HepG2 (cell line): ENCODE measurements around the gene ECHDC1. TPM values are rescaled to one million over a fixed set of nuclear protein-coding genes. Genes with fewer than 3 reads are reported as not detected.

Experiments used
- ATAC-seq: fragments of 200-7000 bp; cut with Tn5 transposase; 3 replicates; pipeline ENCODE4 v1.9.1; 2020; ENCODE audit warnings: mild to moderate bottlenecking, moderate library complexity
- BruUV-seq: library from RNA; stranded (reverse); fragments of 400-500 nt; replicated peaks from 2 replicates; lab custom pipeline; 2021; lab: Mats Ljungman, UMichigan
- CTCF ChIA-PET: fragments of 300-600 bp; formaldehyde crosslinking; extraction: SDS; loops from one replicate; lab custom pipeline; 2021; ENCODE audit warnings: low total read pairs, inconsistent platforms, low intra/inter-chr PET ratio; lab: Yijun Ruan, JAX
- POLR2A ChIA-PET: fragments of 350-600 bp; sonication (Branson Sonifier 250); formaldehyde crosslinking; loops from one replicate; lab custom pipeline; 2020; ENCODE audit warnings: antibody characterized with exemption, inconsistent platforms; lab: Yijun Ruan, JAX
- DNase-seq: peaks from one replicate; pipeline ENCODE4 v3.0.0-alpha.2; 2015; ENCODE audit warnings: low spot score
- FAIRE-seq: peaks from 3 replicates; lab custom pipeline; 2011; peaks lifted over from hg19 to GRCh38; lab: Jason Lieb, UNC
- H2AFZ ChIP-seq: one replicate; pipeline ENCODE4 v1.6.1; 2011; ENCODE audit warnings: low read length, inconsistent platforms
- H3K27ac ChIP-seq: fragments of 300-600 bp; 3 replicates; pipeline ENCODE4 v1.8.0; 2011; ENCODE audit warnings: mixed run types, mild to moderate bottlenecking, mixed read lengths, low read length, inconsistent platforms; ENCODE audit not compliant: insufficient read depth; ENCODE audit errors: extremely low read length
- H3K27me3 ChIP-seq, 2 experiments: fragments of 200-600 bp in 1 of 2; 2 replicates in 1 of 2; 3 replicates in 1 of 2; pipeline versions ENCODE4 v1.6.0 to v1.8.0; 2011; ENCODE audit warnings: low read length in 2 of 2, mild to moderate bottlenecking in 2 of 2, moderate library complexity in 2 of 2, inconsistent platforms in 1 of 2; ENCODE audit not compliant: insufficient read depth in 2 of 2, control insufficient read depth in 1 of 2
- H3K36me3 ChIP-seq, 2 experiments: fragments of 200-600 bp in 1 of 2; replicated peaks in 1 of 2; 2 replicates in 1 of 2; 3 replicates in 1 of 2; pipeline versions ENCODE4 v1.5.1 to v1.8.0; 2011; ENCODE audit warnings: low read length in 2 of 2, inconsistent platforms in 1 of 2; ENCODE audit not compliant: insufficient read depth in 2 of 2, control insufficient read depth in 1 of 2
- H3K4me1 ChIP-seq: 2 replicates; pipeline ENCODE4 v1.5.1; 2012; ENCODE audit warnings: low read length, inconsistent platforms; ENCODE audit not compliant: insufficient read depth
- H3K4me2 ChIP-seq: 2 replicates; pipeline ENCODE4 v1.6.0; 2011; ENCODE audit warnings: low read depth, low read length, inconsistent platforms
- H3K4me3 ChIP-seq, 3 experiments: fragments of 200-600 bp in 1 of 3; sonication (generic), shearing (Covaris generic) in 1 of 3; replicated peaks in 1 of 3; 2 replicates each; pipeline ENCODE4 v1.5.1; 2011 to 2016; ENCODE audit warnings: low read length in 3 of 3, inconsistent platforms in 2 of 3, low read depth in 2 of 3, mild to moderate bottlenecking in 2 of 3, control low read depth in 1 of 3, mixed read lengths in 1 of 3; ENCODE audit not compliant: insufficient read depth in 1 of 3
- H3K79me2 ChIP-seq: one replicate; pipeline ENCODE4 v1.6.1; 2011; ENCODE audit warnings: low read length, inconsistent platforms; ENCODE audit not compliant: insufficient read depth
- H3K9ac ChIP-seq: 2 replicates; pipeline ENCODE4 v1.6.0; 2011; ENCODE audit warnings: mild to moderate bottlenecking, low read depth, low read length, inconsistent platforms; ENCODE audit not compliant: insufficient read depth
- H3K9me3 ChIP-seq: 2 replicates; pipeline ENCODE4 v1.5.1; 2012; ENCODE audit warnings: mild to moderate bottlenecking, low read length
- H4K20me1 ChIP-seq: 2 replicates; pipeline ENCODE4 v1.6.0; 2011; ENCODE audit warnings: inconsistent platforms, mild to moderate bottlenecking, low read length, moderate library complexity; ENCODE audit not compliant: insufficient read depth
- ATF4 ChIP-seq, 2 experiments: fragments of 450-650 bp in 1 of 2; sonication (generic) in 1 of 2; formaldehyde crosslinking; IDR thresholded peaks; 2 replicates each; pipeline versions ENCODE4 v1.5.0 to v1.8.0; 2020 to 2022; ENCODE audit warnings: mild to moderate bottlenecking in 1 of 2, missing genetic modification reagents in 1 of 2
- BRF2 ChIP-seq: sonication (generic); formaldehyde crosslinking; IDR thresholded peaks from 2 replicates; pipeline ENCODE4 v1.8.1; 2022; ENCODE audit warnings: mild to moderate bottlenecking, missing genetic modification reagents
- CEBPG ChIP-seq: IDR thresholded peaks from 2 replicates; pipeline ENCODE4 v1.6.1; 2016
- KDM4B ChIP-seq: sonication (generic); formaldehyde crosslinking; IDR thresholded peaks from 2 replicates; pipeline ENCODE4 v1.4.0; 2020; ENCODE audit warnings: missing genetic modification reagents
- MED8 ChIP-seq: sonication (generic); formaldehyde crosslinking; IDR thresholded peaks from 2 replicates; pipeline ENCODE4 v1.8.1; 2023; ENCODE audit warnings: mild to moderate bottlenecking, missing genetic modification reagents; ENCODE audit not compliant: insufficient replicate concordance
- NFIB ChIP-seq: sonication (generic); formaldehyde crosslinking; IDR thresholded peaks from 2 replicates; pipeline ENCODE4 v1.9.0; 2021; ENCODE audit warnings: missing genetic modification reagents, mild to moderate bottlenecking, borderline replicate concordance
- SRSF1 ChIP-seq: fragments of 200-400 bp; formaldehyde crosslinking; optimal IDR thresholded peaks from 2 replicates; pipeline ENCODE3; 2017; ENCODE audit warnings: mild to moderate bottlenecking, low read depth, low read length, moderate library complexity
- ZBTB46 ChIP-seq: sonication (generic); formaldehyde crosslinking; IDR thresholded peaks from 2 replicates; pipeline ENCODE4 v1.4.0; 2020; ENCODE audit warnings: mild to moderate bottlenecking, missing genetic modification reagents, borderline replicate concordance
- ZFP37 ChIP-seq: sonication (generic); formaldehyde crosslinking; IDR thresholded peaks from 2 replicates; pipeline ENCODE4 v1.4.0; 2020; ENCODE audit warnings: missing genetic modification reagents, borderline replicate concordance
- ZNF432 ChIP-seq: sonication (generic); formaldehyde crosslinking; IDR thresholded peaks from 2 replicates; pipeline ENCODE4 v1.5.0; 2020; ENCODE audit warnings: missing genetic modification reagents, mild to moderate bottlenecking, borderline replicate concordance
- ZNF441 ChIP-seq: sonication (generic); formaldehyde crosslinking; IDR thresholded peaks from 2 replicates; pipeline ENCODE4 v1.7.0; 2021; ENCODE audit warnings: missing genetic modification reagents, borderline replicate concordance
- ZNF563 ChIP-seq: sonication (generic); formaldehyde crosslinking; IDR thresholded peaks from 2 replicates; pipeline ENCODE4 v1.8.0; 2022; ENCODE audit warnings: mild to moderate bottlenecking, moderate library complexity, missing genetic modification reagents
- ZNF607 ChIP-seq: sonication (generic); formaldehyde crosslinking; IDR thresholded peaks from 2 replicates; pipeline ENCODE4 v1.5.1; 2020; ENCODE audit warnings: missing genetic modification reagents, mild to moderate bottlenecking, borderline replicate concordance
- ZNF678 ChIP-seq: sonication (generic); formaldehyde crosslinking; IDR thresholded peaks from 2 replicates; pipeline ENCODE4 v1.4.0; 2020; ENCODE audit warnings: mild to moderate bottlenecking, missing genetic modification reagents
- ZNF724P ChIP-seq: sonication (generic); formaldehyde crosslinking; IDR thresholded peaks from 2 replicates; pipeline ENCODE4 v1.8.0; 2022; ENCODE audit warnings: missing genetic modification reagents, borderline replicate concordance
- WGBS: methylation state at CpG from one replicate; pipeline ENCODE4 v1.1.6; 2017; ENCODE audit warnings: low lambda C conversion rate; 5-methylcytosine and 5-hydroxymethylcytosine counted together
- in situ Hi-C: cut with HindIII; loops from 2 replicates; pipeline ENCODE4 v1.10.0; 2017; ENCODE audit warnings: low pct_unique_long_range_greater_than_20kb; ENCODE audit not compliant: extremely low pct_ligation_motif_present
- intact Hi-C: fragments of 100-400 bp; cut with micrococcal nuclease; formaldehyde crosslinking; loops from one replicate; pipeline ENCODE4 v1.10.0; 2022; ENCODE audit not compliant: unreplicated experiment
- polyA plus RNA-seq, 8 experiments: library from polyadenylated mRNA; depleted of rRNA in 3 of 8; stranded (reverse) in 7 of 8; unstranded in 1 of 8; fragments of >200 nt; fragmentation: Illumina TruSeq in 4 of 8; extraction: Trizol in 4 of 8; gene quantifications; 2 replicates each; pipeline versions ENCODE4 v1.2.1 to v1.2.3, GENCODE V29; 2011 to 2016; ENCODE audit warnings: low read depth in 4 of 8, missing spikeins in 1 of 8, mixed read lengths in 1 of 8; ENCODE audit not compliant: insufficient read depth in 1 of 8
- total RNA-seq, 5 experiments: library from RNA; depleted of rRNA; stranded (reverse); fragments of >200 nt; fragmentation: Illumina TruSeq; extraction: Trizol; gene quantifications; 2 replicates each; pipeline ENCODE4 v1.2.3, GENCODE V29; 2016; ENCODE audit warnings: low read depth in 1 of 5

ECHDC1 gene
- total and polyA plus RNA-seq, 2 of the 13 experiments (the other 11 are each of a cell fraction or from before 2014, with no cell fraction given), result 32.8 to 98.1 TPM

GRCh38 chr6:127382413-127382812 lies 39.0 kb upstream of the ECHDC1 start:
- H3K27me3 ChIP-seq, result no peaks in the 10 kb centered on the region
- intact Hi-C loops, result no loop called here
- no peaks in the 10 kb centered on the region for H3K36me3 ChIP-seq
- 53% methylated on average over 3 of the region's 3 CpGs for WGBS
- POLR2A ChIA-PET, result no interaction called here
- H2AFZ ChIP-seq, result no peak overlapping the region
- CTCF ChIA-PET, result no interaction called here
- no peak overlapping the region for H3K27ac ChIP-seq
- no peak overlapping the region for H3K4me3 ChIP-seq
- no peak overlapping the region for H3K4me2 ChIP-seq
- DNase-seq (no peak), ATAC-seq (no peak), FAIRE-seq (no peak)
- in situ Hi-C loops, result no loop called here
- H3K4me1 ChIP-seq, result no peaks in the 10 kb centered on the region
- H3K9me3 ChIP-seq, result no peaks in the 10 kb centered on the region
- TF ChIP-seq ZBTB46 (CRISPR knock-in tag), result no peak
- no peak for TF ChIP-seq CEBPG (CRISPR knock-in tag)
- TF ChIP-seq KDM4B (CRISPR knock-in tag), result no peak
- TF ChIP-seq ZNF432 (CRISPR knock-in tag), result no peak
- TF ChIP-seq ZFP37 (CRISPR knock-in tag), result no peak
- no peak for TF ChIP-seq ZNF607 (CRISPR knock-in tag)
- no peak for TF ChIP-seq ZNF678 (CRISPR knock-in tag)
- TF ChIP-seq ZNF563 (CRISPR knock-in tag), result no peak
- no peak for TF ChIP-seq SRSF1
- TF ChIP-seq ZNF724P (CRISPR knock-in tag), result no peak
- no peak for TF ChIP-seq ZNF441 (CRISPR knock-in tag)
- TF ChIP-seq BRF2, result no peak
- TF ChIP-seq MED8 (CRISPR knock-in tag), result no peak
- no peak for TF ChIP-seq ATF4 (CRISPR knock-in tag; IDR thresholded peaks at IDR 0.05)
- TF ChIP-seq NFIB (CRISPR knock-in tag), result no peak
- H4K20me1 ChIP-seq, result no peaks in the 10 kb centered on the region
- no peaks in the 10 kb centered on the region for H3K79me2 ChIP-seq
- BruUV-seq, result no TSS peak
- no peak overlapping the region for H3K9ac ChIP-seq
